GM18520 (cell line): ENCODE data around the gene LEPROT.

Experiments used
- ATAC-seq: cut with Tn5 transposase; IDR thresholded peaks from one replicate; pipeline ENCODE4 v1.9.1; 2021; ENCODE audit not compliant: unreplicated experiment

LEPROT gene

DNA sequence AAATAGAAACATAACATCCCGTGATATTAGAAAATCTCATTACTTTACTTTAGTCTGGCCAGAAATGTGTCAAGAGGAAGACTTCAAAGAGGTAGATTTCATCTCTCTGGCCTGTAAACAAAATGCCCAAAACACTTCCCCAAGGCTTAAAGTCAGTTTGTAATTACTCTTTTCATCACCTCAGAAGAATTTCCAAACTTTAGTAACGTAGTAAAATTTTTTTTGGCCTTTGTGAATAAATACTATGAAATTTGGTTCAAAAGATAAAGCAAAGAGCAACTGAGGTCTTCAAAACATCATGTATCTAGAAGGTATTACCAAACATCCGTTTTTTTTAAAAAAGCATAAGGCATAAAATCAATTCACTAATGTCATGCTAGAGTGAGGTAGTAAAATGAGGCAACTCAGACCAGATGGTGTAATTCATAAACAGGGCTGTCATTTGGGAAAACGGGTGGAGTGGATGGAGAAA is 51.4 kb downstream of the LEPROT start:
- ATAC-seq: no peak

DNA sequence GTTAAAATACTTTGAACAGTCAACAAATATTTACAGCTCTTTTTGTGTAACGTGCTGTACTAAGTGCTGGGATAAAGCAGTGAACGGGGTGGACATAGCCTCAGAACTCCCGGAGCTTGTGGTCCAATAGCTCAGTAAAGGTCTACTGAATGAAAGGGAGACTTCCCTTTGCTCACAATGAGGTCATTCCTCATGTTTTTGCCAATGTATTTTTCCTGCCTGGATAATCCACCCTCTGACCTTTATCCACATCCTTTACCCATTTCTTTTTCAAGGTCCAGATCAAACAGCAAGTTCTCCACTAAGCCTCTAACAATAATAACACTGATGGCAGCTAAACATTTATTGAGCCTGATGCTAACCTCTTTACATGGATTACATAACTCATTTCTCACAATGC is 55.9 kb downstream of the LEPROT start:
- no peak for ATAC-seq

DNA sequence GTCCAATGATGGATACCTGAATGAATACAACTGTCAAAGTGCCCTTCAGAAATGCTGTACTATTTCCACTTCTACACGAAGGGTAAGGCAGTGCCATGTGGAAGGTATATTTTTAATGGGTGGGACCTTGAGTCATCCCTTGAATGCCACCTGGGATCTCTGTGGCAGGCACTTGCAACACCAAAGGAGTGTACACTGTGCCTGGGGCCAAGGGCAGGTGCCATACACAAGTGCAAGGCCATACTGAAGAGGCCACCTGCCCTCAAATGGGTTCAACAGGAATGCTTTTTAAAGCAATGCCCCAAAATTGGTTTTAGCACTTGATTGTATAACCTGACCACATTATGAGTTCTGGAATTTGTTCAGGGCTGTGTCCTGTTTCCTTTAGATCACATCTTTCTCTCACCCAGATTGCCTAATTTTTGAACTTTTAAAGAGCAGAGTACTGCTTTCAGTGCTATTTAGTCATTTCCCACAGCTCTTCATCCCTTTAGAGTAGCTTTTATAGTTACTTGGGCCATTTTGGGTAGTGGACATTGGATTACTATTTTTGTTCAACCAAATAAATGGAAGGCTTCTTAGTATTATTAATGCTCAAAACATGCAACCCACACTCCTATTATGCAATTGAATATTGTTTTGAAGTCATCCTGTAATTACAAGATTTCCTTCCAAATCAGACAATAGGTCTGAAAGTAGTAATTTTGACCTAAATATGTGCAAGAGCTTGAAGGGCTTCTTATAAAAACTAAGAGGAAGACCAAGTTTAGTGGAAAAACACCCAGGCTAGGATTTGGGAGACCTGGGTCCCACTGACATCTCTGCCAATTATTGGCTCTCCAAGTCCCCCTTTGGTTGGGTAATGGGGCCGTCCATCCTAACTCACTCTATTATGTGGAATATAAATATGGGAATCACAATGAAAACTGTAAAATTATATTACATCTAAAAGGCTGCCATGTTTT is 57.2 kb downstream of the LEPROT start:
- ATAC-seq: no peak

DNA sequence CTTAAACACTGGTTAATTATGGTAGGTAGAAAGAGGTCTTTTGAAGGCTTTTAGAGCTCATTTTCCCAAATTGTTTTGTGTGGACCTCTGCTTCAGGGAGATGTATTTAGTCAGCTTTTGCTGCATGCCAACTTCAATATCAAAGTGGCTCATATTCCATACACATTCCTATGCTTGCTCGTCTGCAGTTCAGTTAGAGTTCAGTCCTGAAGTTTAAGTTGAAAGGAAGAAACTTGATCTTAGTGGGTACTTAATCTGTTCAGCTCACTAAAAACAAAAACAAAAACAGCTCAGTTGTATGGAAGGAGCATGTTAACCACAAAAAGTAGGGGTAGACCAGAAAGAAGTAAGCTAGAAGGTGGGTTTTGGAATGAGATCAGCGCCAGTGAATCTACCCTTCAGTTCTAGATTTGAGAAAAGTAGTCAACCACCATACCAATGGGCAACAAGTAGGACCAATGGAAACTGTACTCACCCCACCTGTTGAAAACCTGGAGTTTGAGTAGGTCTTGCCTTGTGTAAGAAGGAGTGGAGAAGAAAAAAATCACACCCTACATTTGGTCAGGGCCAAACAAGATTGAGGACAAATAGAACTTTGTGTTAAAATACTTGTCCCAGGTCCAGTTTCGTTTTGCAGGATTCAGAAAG is 58.0 kb downstream of the LEPROT start:
- ATAC-seq: no peak

DNA sequence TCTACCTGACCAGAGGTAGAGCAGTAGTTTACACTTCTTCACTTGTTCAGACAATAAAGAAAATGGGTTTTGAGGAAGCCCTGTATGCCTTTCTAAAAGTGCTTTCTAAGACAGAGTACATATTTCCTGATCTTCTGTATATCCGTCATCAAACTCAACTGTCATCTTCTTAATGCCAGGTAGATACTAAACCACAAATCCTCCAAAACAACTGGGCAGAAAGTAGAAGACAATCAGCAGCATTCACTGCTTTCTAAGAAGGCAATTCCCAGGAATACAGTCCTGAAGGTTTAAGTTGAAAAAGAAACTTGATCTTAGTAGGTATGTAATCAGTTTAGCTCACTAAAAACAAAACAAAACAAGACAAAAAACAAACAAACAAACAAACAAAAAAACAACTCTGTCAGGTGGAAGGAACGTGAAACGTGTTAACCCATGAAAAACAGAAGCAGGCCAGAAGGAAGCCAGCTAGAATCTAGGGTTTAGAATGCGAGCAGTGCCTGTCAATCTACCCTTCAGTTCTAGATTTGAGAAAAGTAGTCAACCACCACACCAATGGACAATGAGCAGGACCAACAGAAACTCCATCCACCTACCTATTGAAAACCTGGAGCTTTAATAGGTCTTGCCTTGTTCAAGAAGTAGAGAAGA is 59.2 kb downstream of the LEPROT start:
- no peak for ATAC-seq

DNA sequence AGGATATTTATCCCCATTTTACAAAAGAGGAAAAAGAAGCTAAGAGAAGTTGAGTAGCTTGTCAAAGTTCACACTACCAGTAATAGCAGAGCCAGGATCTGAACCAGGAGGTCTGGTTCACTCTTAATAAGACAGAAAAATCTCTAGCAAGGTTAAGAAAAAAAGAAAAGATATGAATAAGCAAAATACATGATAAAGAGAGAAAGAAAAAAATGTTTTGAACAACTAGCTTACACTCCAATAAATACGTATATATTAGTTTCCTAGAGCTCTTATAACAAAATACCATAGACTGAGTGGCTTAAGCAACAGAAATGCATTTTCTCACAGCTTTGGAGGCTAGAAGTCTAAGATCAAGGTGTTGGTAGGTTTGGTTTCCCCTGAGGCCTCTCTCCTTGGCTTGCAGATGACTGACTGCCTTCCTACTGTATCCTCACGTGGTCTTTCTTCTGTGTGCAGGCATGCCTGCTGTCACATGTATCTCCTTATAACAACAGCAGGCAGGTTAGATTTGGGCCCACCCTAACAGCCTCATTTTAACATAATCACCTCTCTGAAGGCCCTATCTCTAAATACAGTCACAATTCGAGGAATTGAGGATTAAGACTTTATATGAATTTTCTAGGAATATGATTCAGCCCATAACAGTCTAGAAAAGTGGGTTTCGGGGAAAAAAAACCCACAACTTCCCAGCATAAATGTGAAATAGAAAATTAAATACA is 60.4 kb downstream of the LEPROT start:
- no peak for ATAC-seq

DNA sequence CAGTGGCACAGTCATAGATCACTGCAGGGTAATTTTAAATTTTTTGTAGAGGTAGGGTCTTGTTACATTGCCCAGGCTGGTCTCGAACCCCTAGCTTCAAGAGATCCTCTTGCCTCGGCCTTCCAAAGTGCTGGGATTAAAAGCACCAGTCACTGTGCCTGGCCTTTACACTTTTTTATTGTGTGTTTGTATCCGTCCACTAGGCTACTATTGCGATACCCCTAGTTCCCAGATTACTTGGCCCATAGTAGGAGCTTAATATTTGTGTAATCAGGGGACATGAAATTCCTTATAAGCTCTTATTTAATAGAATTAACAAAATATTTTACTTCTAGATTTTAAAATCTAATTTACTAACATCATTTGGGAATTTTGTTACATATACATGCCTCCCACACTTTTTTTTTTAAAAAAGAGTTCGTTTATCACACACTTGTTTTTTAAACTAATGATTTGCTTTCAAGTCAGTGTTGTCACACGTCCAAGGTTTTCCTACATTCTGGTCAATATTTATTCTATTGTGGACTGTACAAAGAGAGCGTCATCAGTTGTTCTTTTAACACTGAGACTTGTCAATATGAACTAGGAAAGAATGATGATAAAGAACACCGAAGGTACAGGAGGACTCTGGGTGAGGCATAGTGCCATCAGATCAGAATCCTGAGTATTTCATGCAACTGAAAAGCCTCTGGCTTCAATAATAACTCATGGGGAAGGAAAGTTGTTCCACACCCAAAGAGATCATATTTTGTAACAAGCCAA is 63.7 kb downstream of the LEPROT start:
- ATAC-seq: no peak
